Measurements from ENCODE around the gene P2RY1. TPM values are rescaled to one million over a fixed set of nuclear protein-coding genes. Genes with fewer than 3 reads are reported as not detected.
A peak's percentile ranks its signal among the peaks of the same experiment; 100 is the strongest.

Gene P2RY1
- total and polyA plus RNA-seq, 9 of the 15 experiments (the other 6 are each of a cell fraction or from before 2014, with no cell fraction given), result 6.0 to 27.9 (median 18.4) TPM

GRCh38 chr3:152790651-152791387 is 44.1 kb upstream of the P2RY1 start (continued):
- TF ChIP-seq VEZF1 (CRISPR knock-in tag; IDR thresholded peaks at IDR 0.05), result no peak
- TF ChIP-seq ZNF23 (CRISPR knock-in tag; IDR thresholded peaks at IDR 0.05), result no peak
- peak; percentile 20; the same call in 1 of the 2 replicates for TF ChIP-seq EP300 (IDR thresholded peaks at IDR 0.05; ENCODE audit: low read length)
- TF ChIP-seq HNRNPLL (IDR thresholded peaks at IDR 0.05; ENCODE audit: low read depth, low read length, poor library complexity, severe bottlenecking), result no peak
- TF ChIP-seq XRCC3 (IDR thresholded peaks at IDR 0.05), result no peak
- TF ChIP-seq ARID1B (IDR thresholded peaks at IDR 0.05), result peak; percentile 71
- TF ChIP-seq TEAD4 (IDR thresholded peaks at IDR 0.05; ENCODE audit: low read length), result peak; percentile 54
- no peak for TF ChIP-seq TEAD4 (CRISPR knock-in tag; IDR thresholded peaks at IDR 0.05; ENCODE audit: borderline replicate concordance)
- 0 out of 2 replicates have a peak, but pooled peaks have one; percentile 8 for TF ChIP-seq C11orf30 (IDR thresholded peaks at IDR 0.05; ENCODE audit: low read depth)
- TF ChIP-seq ZNF778 (CRISPR knock-in tag; IDR thresholded peaks at IDR 0.05), result no peak
- no peak for TF ChIP-seq EGR1 (conservative IDR thresholded peaks at IDR 0.05)
